Islet of Langerhans (tissue), 1 donor: ENCODE data around the gene CHTF18.

Source experiments
- FAIRE-seq: peaks from one replicate; lab custom pipeline; 2011; peaks lifted over from hg19 to GRCh38; lab: Jason Lieb, UNC

Gene CHTF18

DNA sequence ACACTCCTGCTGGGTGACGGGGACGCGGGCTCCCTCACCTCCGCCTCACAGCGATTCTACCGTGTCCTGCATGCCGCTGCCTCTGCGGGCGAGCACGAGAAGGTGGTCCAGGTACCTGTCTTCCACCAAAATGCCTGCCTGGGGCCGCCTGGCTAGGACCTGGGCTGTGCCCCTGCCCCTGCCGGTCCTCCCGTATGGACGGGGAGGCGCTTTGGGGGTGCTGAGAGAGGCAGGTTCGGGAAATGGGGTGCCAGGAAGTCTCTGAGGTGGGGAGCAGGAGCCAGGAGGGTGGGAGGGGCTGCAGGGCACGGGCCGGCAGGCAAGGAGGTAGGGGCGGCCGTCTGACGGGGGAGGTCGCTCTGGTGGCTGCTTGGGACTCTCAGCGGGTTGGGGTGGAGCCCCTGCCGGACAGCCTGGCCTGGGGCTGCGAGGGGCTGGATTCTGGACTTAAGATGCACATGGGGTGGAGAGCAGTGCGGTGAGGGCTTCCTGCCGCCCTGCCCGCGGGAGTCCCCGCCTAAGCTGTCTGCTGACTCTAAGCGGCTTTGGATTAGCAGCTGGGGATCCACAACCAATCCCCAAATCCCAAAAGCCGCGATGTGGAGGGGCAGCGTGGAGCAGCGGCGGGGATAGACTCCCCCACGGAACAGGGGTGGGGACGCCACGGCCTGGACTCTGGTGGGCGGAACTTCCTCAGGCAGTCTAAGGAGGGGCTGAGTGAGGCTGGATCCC, 5.8 kb downstream of the CHTF18 start:
- FAIRE-seq, result no peak

DNA sequence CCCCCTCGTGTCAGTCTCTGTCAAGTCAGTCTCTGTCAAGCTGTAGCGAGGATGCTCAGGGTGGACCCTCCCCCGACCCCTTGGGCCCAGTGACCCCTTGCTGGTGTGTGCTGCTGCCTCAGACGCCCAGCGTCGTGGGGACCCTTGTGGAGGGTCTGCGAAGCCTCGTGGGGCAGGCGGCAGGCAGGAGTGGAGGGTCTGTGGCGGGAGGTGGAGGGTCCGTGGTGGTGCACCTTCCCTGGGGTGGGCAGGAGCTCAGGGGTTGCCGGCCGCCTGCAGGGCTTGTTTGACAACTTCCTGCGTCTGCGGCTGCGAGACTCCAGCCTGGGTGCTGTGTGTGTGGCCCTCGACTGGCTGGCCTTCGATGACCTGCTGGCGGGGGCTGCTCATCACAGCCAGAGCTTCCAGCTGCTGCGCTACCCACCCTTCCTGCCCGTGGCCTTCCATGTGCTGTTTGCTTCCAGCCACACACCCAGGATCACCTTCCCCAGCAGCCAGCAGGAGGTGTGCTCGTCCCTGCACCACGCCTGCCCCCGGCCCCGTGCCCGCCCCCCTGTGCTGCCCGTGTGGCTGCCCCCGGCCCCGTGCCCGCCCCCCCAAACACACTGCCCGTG, 6.5 kb downstream of the CHTF18 start:
- FAIRE-seq, result no peak

DNA sequence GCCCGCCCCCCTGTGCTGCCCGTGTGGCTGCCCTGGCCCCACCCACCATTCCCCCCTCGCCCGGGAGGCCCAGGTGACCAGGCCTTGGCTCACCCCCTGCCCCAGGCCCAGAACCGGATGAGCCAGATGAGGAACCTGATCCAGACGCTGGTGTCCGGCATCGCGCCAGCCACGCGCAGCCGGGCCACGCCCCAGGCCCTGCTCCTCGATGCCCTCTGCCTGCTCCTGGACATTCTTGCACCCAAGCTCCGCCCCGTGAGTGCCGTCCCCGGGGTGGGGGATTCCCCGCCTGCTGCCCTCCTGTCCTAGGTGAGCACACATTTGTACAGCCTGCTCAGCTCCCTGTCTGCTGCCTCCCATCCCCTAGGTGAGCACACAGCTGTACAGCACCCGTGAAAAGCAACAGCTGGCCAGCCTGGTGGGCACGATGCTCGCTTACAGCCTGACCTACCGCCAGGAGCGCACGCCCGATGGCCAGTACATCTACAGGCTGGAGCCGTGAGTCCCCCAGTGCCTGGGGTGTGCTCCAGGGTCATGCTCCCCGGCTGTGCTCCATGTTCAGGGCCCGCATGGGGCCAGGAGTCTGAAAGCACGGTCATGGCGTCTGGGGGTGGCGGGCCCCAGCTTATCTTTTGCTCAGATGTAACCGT, 7.3 kb downstream of the CHTF18 start:
- FAIRE-seq, result no peak

DNA sequence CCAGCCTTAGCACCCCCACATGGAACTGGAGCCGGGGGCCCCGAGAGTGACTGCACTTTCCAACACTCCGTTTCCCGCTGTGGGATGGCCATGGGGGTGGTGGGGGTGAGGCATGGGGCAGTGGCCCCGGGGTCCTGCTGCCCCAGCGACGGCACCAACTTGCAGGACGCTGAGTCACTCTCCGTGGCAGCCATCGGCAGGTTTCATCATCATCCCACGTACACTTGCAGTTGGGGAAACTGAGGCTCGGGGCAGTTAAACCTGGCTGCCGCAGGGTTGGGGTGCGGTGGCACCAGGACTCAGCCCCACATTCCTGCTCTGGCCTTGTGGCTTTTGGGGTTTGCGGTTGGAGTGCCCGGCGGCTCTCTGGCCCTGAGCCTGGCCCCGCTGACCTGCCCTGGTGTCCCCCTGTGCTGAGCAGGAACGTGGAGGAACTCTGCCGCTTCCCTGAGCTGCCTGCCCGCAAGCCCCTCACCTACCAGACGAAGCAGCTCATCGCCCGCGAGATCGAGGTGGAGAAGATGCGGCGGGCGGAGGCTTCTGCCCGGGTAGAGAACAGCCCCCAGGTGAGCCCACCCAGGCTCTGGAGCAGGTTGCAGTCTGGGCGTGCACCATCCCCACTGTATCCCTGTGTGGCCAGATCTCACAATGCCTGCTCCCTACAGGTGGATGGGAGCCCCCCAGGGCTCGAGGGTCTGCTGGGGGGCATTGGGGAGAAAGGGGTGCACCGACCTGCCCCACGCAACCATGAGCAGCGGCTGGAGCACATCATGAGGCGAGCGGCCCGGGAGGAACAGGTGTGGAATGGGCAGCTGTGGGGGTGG, 8.1 kb downstream of the CHTF18 start:
- no peak for FAIRE-seq

DNA sequence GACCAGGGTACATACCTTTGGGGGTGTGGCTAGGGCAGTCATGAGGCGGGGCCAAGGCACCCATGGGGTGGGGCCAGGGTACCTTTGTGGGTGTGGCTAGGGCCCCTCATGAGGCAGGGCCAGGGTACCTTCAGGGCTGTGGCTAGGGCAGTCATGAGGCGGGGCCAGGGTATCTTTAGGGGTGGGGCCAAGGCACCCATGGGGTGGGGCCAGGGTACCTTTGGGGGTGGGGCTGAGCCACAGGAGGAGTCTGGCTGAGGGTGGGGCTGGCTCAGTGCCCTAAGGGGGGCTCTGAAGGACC, 8.7 kb downstream of the CHTF18 start:
- no peak for FAIRE-seq

DNA sequence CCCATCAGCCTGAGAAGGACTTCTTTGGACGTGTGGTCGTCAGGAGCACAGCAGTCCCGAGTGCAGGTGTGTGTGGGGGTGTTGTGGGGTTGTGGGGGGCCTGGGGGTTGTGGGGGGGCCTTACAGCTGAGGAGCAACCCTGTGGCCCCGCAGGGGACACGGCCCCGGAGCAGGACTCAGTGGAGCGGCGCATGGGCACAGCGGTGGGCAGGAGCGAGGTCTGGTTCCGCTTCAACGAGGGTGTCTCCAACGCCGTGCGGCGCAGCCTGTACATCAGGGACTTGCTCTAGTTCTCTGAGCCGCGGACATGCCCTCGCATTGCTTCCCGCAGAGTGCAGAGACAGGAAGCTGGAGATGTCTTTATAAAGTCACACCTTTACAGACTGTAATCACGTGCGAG, 9.3 kb downstream of the CHTF18 start:
- FAIRE-seq, result no peak

DNA sequence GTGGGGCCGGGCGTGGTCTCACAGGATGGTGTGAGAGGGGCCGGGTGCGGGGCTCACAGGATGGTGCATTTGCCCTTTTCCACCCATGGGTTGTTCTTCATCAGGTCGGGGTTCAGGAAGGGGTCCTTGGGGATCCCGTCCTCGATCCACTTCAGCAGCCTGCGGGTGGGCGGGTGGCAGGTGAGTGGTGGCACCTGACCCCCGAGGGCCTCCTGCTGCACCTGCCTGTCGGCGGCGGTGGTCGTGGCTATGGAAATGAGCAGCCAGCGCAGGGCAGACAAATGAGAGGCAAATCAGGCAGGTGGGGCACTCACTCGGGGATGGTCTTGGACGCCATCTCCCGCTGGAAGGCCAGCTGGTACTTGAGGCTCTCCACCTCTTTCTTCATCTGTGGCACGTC, 10.2 kb downstream of the CHTF18 start:
- no peak for FAIRE-seq

DNA sequence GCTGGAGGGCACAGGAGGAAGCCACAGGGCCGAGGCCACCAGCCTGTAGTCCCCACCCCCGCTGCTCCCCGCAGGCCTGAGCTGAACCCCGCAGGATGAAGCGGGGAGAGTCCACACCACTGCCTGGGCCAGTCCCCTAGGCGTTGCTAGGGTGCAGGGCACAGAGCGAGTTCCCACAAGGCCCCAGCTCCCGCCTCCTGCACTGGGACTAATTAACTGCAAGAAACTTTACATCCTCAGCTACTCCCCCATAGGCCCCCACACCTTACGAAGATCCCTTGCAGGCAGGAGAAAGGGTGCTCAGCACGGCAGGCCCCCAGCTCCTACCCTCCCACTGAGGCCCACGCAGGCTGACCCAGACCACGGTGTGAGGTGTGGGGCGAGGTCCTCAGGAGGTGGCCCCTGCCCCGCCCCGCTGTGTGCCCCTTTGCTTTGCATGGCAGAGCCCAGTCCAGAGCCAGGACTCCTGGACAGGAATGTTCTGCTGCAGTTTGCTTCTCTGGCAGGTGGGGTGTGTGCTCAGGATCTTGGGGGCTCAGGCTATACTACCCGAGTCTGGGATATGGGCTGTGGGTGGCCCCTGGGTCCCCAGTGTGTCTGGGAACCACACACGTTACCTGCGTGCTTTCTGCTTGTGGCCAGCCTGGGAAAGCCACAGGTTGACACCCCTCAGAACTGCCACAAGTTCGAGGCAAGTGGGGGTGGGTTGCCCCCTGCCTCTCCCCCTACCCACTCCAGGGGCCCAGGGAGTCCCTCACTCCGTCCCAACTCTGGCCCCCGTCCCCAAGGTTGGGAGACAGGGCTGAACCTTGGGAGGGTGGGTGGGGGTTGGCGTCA, 10.9 kb downstream of the CHTF18 start:
- no peak for FAIRE-seq

DNA sequence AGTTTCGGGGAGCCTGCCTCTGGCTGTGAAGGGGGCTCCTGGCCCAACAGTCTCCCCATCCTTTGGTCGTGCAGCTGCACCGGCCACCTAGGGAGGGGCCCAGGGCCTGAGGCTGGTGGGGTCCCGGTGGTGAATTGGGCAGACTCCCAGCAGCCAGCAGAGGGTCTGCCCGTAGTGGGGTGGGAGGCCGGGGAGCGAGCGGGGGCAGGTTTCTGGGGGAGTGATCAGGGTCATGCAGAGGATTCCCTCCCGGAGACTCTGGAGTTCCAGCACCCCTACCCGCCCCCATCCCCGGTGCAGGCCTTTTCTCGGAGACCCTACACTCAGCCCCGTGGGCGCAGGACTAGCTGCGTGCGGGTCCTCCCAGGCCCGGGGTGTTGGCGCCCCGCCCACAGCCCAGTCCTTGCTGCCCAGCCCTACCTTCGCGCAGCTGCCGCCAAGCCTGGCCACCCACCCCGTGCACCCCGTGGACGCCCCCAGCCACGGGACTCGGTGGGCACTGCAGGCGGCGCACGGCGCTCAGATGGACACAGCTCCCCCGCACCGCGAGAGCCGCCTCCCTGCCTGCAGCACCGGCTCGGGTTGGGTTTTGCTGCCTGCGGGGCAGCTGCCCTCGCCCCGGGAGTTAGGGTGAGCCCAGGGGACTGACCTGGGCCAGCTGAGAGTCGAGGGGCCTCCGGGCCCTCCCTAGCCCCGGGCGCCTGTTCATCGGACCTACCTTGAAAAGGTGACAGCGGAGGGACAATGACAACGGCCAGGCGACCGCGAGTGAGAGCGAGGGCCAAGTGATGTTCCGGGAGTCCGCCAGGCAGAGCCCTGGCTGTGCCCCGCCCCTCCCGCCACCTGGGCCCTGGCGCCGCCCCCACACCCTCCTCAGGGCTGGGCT, 11.8 kb downstream of the CHTF18 start, which contains the start of gene GNG13:
TSS of gene GNG13 (minus strand) at position 787 of the 886 bp plus-strand sequence. CDS start 1,657 bp downstream, outside the sequence.
- FAIRE-seq, result no peak

DNA sequence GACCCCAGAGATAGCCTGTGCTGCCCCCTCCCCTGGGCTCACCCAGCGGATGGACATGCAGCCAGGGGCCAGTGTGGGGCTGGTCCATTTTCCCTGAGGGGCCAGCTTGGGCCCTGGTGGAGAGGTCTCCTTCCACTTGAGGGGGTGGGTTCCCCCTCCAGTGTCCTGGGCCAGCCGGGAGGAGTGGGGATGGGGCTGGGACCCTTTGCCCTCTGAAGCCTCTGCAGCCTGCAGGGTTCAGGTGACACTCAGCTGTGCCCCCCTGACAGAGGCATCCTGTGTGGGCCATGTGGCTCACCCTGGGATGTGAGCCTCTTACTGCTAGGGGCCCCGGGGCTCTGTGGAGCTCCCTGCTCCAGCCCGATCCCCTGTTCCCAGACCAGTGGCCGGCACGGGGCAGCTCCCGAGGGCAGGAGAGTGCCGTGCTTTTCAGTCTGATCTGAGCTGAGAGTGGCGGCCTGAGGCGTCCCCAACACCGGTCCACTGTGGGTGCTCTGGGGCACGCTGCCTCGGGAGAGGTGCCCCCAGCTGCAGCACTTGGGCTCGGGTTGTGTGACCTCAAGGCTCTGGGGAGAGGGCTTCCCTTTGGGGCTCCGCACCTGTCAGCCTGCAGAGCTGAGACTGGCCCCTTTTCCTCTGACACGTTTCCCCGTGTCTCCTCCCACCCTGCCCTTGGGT, 12.6 kb downstream of the CHTF18 start:
- no peak for FAIRE-seq

DNA sequence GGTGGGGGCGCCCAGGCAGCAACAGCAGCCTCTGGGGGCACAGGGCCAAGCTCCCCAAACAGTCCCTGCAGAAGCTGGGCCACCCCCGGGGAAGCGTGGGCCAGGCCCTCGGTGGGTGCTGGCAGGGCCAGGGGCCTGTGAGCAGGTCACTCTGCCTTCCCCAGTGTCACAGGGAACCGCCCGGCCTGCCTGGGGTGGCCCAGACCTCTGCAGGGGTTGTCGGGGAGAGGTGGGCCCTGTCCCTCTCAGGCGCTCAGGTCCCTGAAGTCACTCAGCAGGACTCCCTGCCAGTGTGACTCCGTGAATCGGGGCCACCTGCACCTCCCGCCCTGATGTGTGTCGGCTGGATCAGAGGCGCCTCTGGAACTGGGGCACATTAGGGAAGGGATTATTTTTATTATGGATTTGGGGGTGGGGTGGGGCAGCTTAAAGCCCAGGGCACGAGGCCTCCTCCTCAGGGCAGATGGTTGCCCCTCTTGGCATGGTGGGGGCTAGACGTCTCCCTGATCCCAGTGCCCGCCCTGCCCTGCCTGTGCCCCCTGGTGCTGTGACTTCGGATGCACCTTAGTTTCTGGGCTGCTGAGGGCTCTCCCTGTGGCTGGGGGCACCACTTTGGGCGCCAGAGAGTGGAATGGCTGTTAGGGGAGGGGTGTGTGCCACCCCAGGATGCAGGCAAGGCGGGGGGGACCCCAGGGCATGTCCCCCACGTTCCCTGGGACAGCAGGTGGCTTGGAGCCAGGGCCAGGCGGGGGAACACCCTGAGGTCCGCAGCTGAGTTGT, 13.4 kb downstream of the CHTF18 start:
- FAIRE-seq, result no peak

DNA sequence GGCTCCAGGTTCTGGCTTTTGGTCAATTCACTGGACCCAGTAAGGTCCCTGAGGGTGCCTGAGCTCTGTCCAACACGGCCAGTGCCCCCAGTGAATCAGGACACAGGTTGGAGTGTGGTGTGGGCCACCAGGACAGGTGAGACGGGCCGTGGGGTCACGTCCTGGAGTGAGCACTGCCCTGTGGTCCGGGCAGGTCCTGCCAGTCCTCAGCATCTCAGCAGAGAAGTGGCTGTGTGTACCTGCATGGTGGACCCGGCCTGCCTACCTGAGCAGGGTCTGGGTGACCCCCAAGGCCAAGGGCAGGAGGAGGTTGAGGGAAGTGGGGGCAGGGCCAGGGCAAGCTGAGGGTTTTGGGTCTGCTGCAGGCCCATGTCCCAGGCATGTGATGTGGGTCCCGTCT, 14.0 kb downstream of the CHTF18 start:
- FAIRE-seq, result no peak

DNA sequence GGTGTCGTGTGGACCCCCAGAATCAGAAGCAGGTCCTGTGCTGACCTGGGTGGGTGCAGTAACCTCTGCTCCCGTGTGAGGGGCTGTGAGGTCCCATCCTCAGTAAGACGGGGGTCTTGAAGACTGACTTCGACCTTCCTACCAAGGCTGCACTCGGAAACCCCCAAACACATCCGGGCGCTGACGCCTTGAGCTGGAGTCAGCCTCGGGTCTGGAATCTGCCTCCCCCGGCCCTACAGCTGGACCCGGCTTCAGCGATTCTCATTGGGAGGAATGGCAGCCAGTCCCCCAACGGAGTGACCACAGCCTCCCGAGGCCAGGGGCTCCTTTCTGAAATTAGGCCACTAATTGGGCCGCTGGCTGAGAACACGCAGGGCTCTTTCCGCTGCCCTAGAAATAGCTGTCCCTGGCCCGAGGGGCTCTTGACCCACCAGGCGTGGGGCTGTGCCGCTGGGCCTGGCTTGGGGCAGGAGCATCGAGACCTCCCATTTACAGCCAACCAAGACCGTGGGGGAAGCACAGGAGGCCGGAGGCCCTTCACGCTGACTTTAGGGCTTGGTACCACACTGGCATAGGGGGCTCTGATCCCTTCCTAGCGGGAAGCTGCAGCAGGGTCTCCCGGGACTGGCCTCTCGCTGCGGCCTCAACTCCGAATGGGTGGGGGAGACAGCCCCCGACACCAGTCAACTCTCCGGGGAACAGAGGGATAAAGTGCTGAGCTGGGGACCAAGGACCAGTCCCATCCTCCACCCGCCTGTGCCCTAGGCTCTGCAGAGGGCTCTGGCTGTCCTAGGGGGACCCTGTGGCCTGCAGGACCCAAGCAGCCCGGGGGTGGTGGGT, 14.7 kb downstream of the CHTF18 start:
- no peak for FAIRE-seq

DNA sequence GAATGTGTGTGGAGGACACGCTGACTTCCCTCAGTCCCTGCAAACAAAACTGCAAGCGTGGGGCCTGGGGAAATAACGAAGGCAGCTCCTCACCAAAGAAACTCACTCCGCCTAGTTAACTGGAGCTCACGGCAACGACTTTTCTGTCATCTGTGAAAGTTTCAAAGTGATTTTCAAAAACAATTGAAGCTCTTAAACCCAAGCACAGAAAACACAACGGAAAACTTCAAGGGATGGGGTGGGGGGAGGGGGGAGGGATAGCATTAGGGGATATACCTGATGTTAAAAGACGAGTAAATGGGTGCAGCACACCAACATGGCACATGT, 15.3 kb downstream of the CHTF18 start:
- no peak for FAIRE-seq

DNA sequence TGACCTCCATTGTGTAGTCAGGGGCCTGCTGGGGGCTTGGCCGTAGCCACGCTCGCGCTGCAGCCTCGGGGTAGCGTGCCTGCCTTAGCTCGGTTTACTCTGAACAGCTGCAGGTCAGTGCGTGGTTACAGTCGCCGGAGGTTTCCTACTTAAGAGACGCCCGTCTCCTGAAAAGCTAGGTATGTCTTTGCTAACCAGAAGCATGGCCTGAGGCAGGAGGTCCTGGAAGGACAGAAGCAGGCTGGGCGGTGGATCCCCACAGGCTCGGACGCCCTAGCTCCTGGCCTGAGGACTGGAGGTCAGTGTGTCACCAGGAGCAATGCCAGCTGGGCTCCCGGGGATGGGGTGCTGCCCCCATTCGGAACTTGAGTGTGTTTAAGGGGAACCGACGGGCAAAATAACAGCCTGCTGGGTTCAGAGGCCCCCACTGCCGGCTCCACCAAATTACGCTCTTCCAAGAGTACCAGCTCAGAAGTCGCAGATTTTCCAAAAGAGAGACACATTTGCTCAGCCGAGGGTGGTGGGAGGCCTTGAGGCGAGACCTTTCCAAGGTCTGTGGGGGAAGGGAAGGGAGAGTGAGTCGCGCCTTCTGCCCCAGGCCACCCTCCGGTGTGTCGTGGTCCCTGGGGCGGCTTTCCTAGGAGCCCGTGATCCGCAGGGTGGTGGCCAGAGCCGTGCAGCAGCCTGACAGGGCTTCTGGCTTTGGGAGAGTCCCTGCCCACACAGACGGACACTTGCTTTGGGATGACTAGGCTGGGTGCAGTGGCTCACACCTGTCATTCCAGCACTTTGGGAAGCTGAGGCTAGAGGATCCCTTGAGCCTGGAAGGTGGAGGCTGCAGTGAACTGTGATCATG, 16.0 kb downstream of the CHTF18 start:
- no peak for FAIRE-seq

DNA sequence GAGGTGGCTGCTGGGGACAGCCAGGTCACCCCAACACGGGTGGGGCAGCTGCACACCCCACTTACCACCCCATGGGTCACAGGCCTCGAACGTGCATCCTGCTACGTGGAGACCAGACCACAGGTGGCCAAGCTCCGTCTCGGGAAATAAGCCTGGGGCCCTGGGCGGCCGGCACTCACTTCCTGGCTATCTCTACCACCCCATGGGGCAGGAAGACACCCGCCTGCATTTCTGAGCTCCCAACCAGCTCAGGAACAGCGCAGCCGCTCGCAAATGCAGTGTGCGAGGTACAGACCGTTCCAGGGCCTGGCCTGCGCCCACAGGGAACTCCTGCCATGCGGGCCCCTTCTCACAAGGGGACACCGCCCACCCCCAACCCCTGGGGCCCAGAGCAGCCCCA, 17.1 kb downstream of the CHTF18 start:
- FAIRE-seq, result no peak

DNA sequence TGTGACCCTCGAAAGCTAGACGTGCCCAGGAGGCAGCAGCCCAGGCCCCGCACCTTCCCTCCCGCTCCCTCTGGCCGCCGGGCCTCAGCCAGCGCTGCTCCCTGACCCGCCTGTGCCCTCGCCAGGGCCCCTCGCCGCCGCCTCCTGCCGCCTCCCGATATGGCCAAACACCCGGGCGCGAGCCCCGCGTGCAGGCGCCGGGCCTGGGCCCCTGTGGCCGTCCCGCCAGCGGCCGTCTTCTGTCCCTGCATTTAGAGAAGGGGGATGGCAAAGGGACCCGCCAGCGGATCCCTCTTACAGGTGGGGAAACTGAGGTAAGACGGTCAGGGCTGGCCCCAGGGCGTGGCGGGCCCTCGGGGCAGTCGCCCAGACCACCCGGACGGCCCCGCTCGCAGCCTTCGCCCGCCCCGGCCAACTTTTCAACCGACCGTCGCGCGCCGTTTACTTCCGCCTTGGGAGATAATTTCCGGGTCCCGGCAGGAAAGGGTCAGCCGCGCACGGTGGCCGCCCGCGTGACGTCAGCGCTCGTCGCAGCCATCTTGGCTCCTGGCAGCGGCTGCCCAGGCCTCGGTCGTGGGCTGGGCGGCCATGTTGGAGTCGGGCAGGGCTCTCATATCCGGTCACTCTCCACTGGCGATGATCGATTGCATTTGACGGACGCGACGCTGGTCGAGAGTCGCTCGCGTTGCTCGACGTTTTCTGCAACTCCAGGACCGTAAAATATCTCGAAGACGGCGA, 19.1 kb downstream of the CHTF18 start:
- no peak for FAIRE-seq
